GM23338 (cell line): ENCODE measurements around the gene TAGLN. TPM values are rescaled to one million over a fixed set of nuclear protein-coding genes. Genes with fewer than 3 reads are reported as not detected.

Experiments used
- ATAC-seq: fragments of 200-7000 bp; cut with Tn5 transposase; 3 replicates; pipeline ENCODE4 v1.9.1; 2020
- DNase-seq: peaks from one replicate; pipeline ENCODE4 v3.0.0-alpha.2; 2015; ENCODE audit warnings: low spot score
- H2AFZ ChIP-seq: fragments of 200-600 bp; sonication (generic); 2 replicates; pipeline ENCODE4 v1.8.0; 2016; ENCODE audit warnings: antibody characterized with exemption, mild to moderate bottlenecking, moderate library complexity
- H3F3A ChIP-seq: fragments of 200-600 bp; sonication (generic); replicated peaks from 2 replicates; pipeline ENCODE4 v1.8.0; 2017; ENCODE audit warnings: antibody characterized with exemption, mixed run types, low read depth
- H3K27ac ChIP-seq: fragments of 200-600 bp; sonication (generic); 2 replicates; pipeline ENCODE4 v1.6.1; 2016; ENCODE audit warnings: low read depth
- H3K27me3 ChIP-seq: fragments of 200-600 bp; sonication (generic); 2 replicates; pipeline ENCODE4 v1.8.0; 2016; ENCODE audit warnings: mild to moderate bottlenecking, mixed run types, moderate library complexity; ENCODE audit not compliant: insufficient read depth
- H3K36me3 ChIP-seq: fragments of 200-600 bp; sonication (generic); 2 replicates; pipeline ENCODE4 v1.8.0; 2016; ENCODE audit warnings: mild to moderate bottlenecking; ENCODE audit not compliant: insufficient read depth
- H3K4me1 ChIP-seq: fragments of 200-600 bp; sonication (generic); 2 replicates; pipeline ENCODE4 v1.8.0; 2016; ENCODE audit warnings: mild to moderate bottlenecking, moderate library complexity; ENCODE audit not compliant: insufficient read depth
- H3K4me2 ChIP-seq: fragments of 200-600 bp; sonication (generic); 2 replicates; pipeline ENCODE4 v1.7.1; 2017; ENCODE audit warnings: mixed run types
- H3K4me3 ChIP-seq: fragments of 200-600 bp; sonication (generic); 2 replicates; pipeline ENCODE4 v1.6.1; 2016; ENCODE audit warnings: mixed run types
- H3K79me2 ChIP-seq: fragments of 200-600 bp; sonication (generic); replicated peaks from 2 replicates; pipeline ENCODE4 v1.8.0; 2017; ENCODE audit warnings: mild to moderate bottlenecking; ENCODE audit not compliant: insufficient read depth
- H3K9me2 ChIP-seq: fragments of 200-600 bp; sonication (generic); 2 replicates; pipeline ENCODE4 v1.8.0; 2017; ENCODE audit not compliant: insufficient read depth
- H4K20me1 ChIP-seq: fragments of 200-600 bp; sonication (generic); replicated peaks from 2 replicates; pipeline ENCODE4 v1.8.0; 2017; ENCODE audit warnings: mild to moderate bottlenecking; ENCODE audit not compliant: insufficient read depth
- H3K27ac Mint-ChIP-seq: 2 replicates; pipeline ENCODE4 v1.8.0; 2020; ENCODE audit warnings: inconsistent platforms, mild to moderate bottlenecking, moderate library complexity, mixed read lengths
- H3K27me3 Mint-ChIP-seq: 3 replicates; pipeline ENCODE4 v1.8.0; 2022; ENCODE audit warnings: low read depth, mild to moderate bottlenecking, moderate library complexity, mixed read lengths, inconsistent platforms; ENCODE audit not compliant: insufficient read depth, poor library complexity
- H3K36me3 Mint-ChIP-seq: 3 replicates; pipeline ENCODE4 v1.8.0; 2021; ENCODE audit warnings: low read depth, mild to moderate bottlenecking, inconsistent platforms, moderate library complexity, mixed read lengths
- H3K4me1 Mint-ChIP-seq: 3 replicates; pipeline ENCODE4 v1.8.0; 2020; ENCODE audit warnings: mild to moderate bottlenecking, inconsistent platforms, mixed read lengths
- H3K4me3 Mint-ChIP-seq: 3 replicates; pipeline ENCODE4 v1.8.0; 2021; ENCODE audit warnings: moderate library complexity, mild to moderate bottlenecking, inconsistent platforms, mixed read lengths
- H3K9me3 Mint-ChIP-seq: 3 replicates; pipeline ENCODE4 v1.8.0; 2020; ENCODE audit warnings: moderate library complexity, mild to moderate bottlenecking, inconsistent platforms, mixed read lengths
- CREB1 ChIP-seq: fragments of 250-450 bp; sonication (Bioruptor Pico); IDR thresholded peaks from 2 replicates; pipeline ENCODE4 v1.5.0; 2020; ENCODE audit warnings: low read depth, mild to moderate bottlenecking, moderate library complexity
- EZH2 ChIP-seq: fragments of 200-600 bp; sonication (generic); IDR thresholded peaks from one replicate; pipeline ENCODE4 v1.8.0; 2017; ENCODE audit warnings: antibody characterized with exemption, mild to moderate bottlenecking, low read depth; ENCODE audit not compliant: unreplicated experiment
- POLR2AphosphoS5 ChIP-seq: IDR thresholded peaks from 2 replicates; pipeline ENCODE4 v1.6.1; 2016; ENCODE audit warnings: antibody characterized with exemption, low read depth
- ZNF114 ChIP-seq: fragments of 250-450 bp; sonication (Bioruptor Pico); IDR thresholded peaks from 2 replicates; pipeline ENCODE4 v1.5.0; 2020; ENCODE audit warnings: mild to moderate bottlenecking, moderate library complexity
- ZNF331 ChIP-seq: fragments of 250-450 bp; sonication (Bioruptor Pico); IDR thresholded peaks from 2 replicates; pipeline ENCODE4 v1.5.0; 2020; ENCODE audit warnings: low read depth, mild to moderate bottlenecking, moderate library complexity
- polyA plus RNA-seq: library from polyadenylated mRNA; unstranded; fragments of >200 nt; fragmentation: Nextera tagmentation; extraction: Ambion mirVana; gene quantifications from 2 replicates; pipeline ENCODE4 v1.2.1, GENCODE V29; 2016
- total RNA-seq: library from RNA; depleted of rRNA; stranded (reverse); fragments of >200 nt; shearing (Covaris generic); gene quantifications from 2 replicates; pipeline ENCODE4 v1.2.3, GENCODE V29; 2014
- TF ChIP-seq, protein P1 (sequence below): fragments of 250-450 bp; sonication (Bioruptor Pico); IDR thresholded peaks from 2 replicates; pipeline ENCODE4 v1.5.0; 2020; ENCODE audit warnings: mild to moderate bottlenecking, moderate library complexity
- TF ChIP-seq, protein P2 (sequence below), 2 experiments: fragments of 200-600 bp in 1 of 2; sonication (generic) in 1 of 2; conservative IDR thresholded peaks; 2 replicates each; pipeline versions ENCODE4 v1.5.1 to v1.6.1; 2016 to 2017; ENCODE audit warnings: antibody characterized with exemption in 2 of 2, low read depth in 2 of 2, mild to moderate bottlenecking in 2 of 2, moderate library complexity in 1 of 2

The TAGLN gene
- total and polyA plus RNA-seq, 2 experiments from 2014 or later, result 86.8 to 130 TPM

DNA sequence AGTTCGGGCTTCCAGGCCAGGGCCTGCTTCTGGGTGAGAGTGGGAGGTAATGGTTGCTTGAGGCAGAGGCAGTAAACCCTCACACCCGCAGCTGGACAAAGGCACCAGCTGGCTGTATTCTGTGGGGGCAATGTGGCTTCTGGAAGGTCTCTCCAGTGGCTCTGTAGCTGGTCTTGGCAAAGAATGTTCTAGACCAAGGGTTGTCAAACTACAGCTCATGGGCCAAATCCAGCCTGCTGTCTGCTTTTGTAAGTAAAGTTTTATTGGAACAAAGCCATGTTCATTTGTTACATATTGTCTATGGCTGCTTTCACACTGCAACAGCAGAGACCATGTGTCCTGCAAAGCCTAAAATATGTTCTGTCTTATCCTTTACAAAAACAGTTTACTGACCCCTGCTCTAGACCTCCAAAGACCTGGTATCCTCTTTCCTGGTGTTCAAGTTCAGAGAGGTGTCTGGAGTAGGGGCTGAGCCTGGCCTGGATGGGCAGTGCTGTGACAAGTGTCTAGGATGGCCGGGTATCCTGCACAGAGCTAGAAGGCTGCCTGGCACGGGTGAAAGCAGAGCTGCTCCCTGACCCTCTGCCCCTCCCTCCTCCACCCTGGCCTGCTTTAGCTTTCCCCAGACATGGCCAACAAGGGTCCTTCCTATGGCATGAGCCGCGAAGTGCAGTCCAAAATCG, 3.4 kb downstream of the TAGLN start (continued):
- TF ChIP-seq, protein P1, sequence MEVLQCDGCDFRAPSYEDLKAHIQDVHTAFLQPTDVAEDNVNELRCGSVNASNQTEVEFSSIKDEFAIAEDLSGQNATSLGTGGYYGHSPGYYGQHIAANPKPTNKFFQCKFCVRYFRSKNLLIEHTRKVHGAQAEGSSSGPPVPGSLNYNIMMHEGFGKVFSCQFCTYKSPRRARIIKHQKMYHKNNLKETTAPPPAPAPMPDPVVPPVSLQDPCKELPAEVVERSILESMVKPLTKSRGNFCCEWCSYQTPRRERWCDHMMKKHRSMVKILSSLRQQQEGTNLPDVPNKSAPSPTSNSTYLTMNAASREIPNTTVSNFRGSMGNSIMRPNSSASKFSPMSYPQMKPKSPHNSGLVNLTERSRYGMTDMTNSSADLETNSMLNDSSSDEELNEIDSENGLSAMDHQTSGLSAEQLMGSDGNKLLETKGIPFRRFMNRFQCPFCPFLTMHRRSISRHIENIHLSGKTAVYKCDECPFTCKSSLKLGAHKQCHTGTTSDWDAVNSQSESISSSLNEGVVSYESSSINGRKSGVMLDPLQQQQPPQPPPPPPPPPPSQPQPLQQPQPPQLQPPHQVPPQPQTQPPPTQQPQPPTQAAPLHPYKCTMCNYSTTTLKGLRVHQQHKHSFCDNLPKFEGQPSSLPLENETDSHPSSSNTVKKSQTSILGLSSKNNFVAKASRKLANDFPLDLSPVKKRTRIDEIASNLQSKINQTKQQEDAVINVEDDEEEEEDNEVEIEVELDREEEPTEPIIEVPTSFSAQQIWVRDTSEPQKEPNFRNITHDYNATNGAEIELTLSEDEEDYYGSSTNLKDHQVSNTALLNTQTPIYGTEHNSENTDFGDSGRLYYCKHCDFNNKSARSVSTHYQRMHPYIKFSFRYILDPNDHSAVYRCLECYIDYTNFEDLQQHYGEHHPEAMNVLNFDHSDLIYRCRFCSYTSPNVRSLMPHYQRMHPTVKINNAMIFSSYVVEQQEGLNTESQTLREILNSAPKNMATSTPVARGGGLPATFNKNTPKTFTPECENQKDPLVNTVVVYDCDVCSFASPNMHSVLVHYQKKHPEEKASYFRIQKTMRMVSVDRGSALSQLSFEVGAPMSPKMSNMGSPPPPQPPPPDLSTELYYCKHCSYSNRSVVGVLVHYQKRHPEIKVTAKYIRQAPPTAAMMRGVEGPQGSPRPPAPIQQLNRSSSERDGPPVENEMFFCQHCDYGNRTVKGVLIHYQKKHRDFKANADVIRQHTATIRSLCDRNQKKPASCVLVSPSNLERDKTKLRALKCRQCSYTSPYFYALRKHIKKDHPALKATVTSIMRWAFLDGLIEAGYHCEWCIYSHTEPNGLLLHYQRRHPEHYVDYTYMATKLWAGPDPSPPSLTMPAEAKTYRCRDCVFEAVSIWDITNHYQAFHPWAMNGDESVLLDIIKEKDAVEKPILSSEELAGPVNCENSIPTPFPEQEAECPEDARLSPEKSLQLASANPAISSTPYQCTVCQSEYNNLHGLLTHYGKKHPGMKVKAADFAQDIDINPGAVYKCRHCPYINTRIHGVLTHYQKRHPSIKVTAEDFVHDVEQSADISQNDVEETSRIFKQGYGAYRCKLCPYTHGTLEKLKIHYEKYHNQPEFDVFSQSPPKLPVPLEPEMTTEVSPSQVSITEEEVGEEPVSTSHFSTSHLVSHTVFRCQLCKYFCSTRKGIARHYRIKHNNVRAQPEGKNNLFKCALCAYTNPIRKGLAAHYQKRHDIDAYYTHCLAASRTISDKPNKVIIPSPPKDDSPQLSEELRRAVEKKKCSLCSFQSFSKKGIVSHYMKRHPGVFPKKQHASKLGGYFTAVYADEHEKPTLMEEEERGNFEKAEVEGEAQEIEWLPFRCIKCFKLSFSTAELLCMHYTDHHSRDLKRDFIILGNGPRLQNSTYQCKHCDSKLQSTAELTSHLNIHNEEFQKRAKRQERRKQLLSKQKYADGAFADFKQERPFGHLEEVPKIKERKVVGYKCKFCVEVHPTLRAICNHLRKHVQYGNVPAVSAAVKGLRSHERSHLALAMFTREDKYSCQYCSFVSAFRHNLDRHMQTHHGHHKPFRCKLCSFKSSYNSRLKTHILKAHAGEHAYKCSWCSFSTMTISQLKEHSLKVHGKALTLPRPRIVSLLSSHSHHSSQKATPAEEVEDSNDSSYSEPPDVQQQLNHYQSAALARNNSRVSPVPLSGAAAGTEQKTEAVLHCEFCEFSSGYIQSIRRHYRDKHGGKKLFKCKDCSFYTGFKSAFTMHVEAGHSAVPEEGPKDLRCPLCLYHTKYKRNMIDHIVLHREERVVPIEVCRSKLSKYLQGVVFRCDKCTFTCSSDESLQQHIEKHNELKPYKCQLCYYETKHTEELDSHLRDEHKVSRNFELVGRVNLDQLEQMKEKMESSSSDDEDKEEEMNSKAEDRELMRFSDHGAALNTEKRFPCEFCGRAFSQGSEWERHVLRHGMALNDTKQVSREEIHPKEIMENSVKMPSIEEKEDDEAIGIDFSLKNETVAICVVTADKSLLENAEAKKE, result no peak
- TF ChIP-seq, protein P2, sequence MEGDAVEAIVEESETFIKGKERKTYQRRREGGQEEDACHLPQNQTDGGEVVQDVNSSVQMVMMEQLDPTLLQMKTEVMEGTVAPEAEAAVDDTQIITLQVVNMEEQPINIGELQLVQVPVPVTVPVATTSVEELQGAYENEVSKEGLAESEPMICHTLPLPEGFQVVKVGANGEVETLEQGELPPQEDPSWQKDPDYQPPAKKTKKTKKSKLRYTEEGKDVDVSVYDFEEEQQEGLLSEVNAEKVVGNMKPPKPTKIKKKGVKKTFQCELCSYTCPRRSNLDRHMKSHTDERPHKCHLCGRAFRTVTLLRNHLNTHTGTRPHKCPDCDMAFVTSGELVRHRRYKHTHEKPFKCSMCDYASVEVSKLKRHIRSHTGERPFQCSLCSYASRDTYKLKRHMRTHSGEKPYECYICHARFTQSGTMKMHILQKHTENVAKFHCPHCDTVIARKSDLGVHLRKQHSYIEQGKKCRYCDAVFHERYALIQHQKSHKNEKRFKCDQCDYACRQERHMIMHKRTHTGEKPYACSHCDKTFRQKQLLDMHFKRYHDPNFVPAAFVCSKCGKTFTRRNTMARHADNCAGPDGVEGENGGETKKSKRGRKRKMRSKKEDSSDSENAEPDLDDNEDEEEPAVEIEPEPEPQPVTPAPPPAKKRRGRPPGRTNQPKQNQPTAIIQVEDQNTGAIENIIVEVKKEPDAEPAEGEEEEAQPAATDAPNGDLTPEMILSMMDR (conservative IDR thresholded peaks at IDR 0.05; ENCODE audit: low read depth in 2 of 2), result no peak
- no peak for TF ChIP-seq POLR2AphosphoS5
- no peak for TF ChIP-seq ZNF114 (CRISPR knock-in tag)
- no peak for TF ChIP-seq ZNF331
- TF ChIP-seq CREB1 (CRISPR knock-in tag), result no peak

DNA sequence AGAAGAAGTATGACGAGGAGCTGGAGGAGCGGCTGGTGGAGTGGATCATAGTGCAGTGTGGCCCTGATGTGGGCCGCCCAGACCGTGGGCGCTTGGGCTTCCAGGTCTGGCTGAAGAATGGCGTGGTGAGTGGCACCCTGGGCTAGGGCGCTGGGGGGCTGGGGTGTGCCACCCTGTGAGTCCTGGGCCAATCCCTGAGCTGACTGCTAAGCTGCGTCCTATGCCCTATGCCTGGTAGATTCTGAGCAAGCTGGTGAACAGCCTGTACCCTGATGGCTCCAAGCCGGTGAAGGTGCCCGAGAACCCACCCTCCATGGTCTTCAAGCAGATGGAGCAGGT, 3.9 kb downstream of the TAGLN start:
- Histone ChIP-seq H3K79me2 (peaks cover 23% of the 10 kb centered on the region), H3K4me1 (peaks cover 27% of the 10 kb centered on the region), H3K4me2 (no peak overlapping the region), H3K4me3 (no peak overlapping the region), H3K27ac (no peak overlapping the region), H3K27me3 (no peaks in the 10 kb centered on the region), H2AFZ (no peak overlapping the region), H3K9me2 (no peaks in the 10 kb centered on the region), H4K20me1 (no peaks in the 10 kb centered on the region), H3F3A (peaks cover 12% of the 10 kb centered on the region), H3K36me3 (no peaks in the 10 kb centered on the region)
- Mint-ChIP-seq H3K27ac (no peak overlapping the region), H3K9me3 (no peaks in the 10 kb centered on the region; the same call in 2 of the 3 replicates), H3K4me3 (no peak overlapping the region), H3K36me3 (peaks cover 32% of the 10 kb centered on the region), H3K27me3 (peaks cover 26% of the 10 kb centered on the region), H3K4me1 (peaks cover 32% of the 10 kb centered on the region)
- TF ChIP-seq ZNF331 (no peak), EZH2 (no peak)
- TF ChIP-seq, protein P1, result no peak
- DNase-seq (no peak), ATAC-seq (no peak)
